NCI-H345 (cell line): ENCODE results near the gene ENOX1.

Experiments used
- DNase-seq: peaks from one replicate; lab custom pipeline; 2025; lab: John Stamatoyannopoulos, UW

The ENOX1 gene

DNA sequence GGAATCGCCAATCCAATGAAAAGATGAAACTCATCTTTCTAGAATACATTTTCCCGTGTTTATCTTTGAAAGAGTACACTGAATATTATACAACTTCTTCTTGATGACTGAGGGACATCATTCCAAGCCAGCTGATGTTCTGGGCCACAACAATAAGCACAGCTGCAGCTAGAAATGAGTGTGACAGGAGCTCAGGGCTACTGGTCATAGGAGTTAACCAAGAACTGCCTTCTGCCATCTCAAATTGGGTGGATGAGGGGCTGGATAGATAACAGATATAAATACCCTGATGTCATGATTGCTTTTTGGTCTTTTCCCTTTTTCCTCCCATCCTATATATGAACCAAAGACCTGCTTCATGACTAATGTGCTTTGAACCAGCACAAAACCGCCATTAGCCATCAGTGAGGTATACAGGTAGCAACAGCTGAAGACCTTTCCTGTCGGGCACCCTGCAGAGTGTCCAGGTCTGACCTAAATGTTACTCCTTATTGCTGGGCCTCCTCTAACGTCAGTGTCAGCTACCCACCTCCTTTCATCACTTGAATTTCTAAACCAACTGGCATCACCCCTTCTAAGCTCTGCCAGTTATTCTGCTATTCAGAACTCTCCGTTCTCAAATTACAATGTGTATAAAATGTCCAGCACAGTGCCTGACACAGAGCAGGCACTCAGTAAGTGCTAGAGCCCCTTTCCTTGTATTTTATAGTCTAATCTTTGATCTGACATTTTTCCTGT, 178.2 kb downstream of the ENOX1 start:
- DNase-seq, result no peak

GRCh38 chr13:43597599-43597945, 189.2 kb downstream of the ENOX1 start:
- no peak for DNase-seq

DNA sequence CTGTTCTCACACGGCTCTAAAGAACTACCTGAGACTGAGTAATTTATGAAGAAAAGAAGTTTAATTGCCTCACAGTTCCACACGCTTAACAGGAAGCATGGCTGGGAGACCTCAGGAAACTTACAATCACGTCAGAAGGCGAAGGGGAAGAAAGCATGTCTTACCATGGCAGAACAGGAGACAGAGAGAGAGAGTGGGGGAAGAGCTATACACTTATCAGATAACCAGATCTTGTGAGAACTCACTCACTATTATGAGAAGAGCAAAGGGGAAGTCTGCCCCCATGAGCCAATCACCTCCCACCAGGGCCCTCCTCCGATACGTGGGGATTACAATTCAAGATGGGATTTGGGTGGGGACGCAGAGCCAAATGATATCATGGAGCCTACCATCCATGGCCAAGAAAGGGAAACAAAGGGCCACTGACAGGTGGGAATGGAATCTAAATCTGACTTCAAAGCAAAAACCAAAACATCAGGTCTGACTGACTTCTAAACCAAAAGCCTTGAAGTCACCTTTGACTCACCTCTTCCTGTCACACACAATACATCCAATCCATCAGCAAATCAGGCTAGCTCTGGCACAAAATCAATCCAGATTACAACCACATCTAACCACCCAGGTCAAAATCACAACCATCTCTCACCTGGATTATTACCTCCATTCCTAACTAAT, 189.7 kb downstream of the ENOX1 start:
- no peak for DNase-seq

GRCh38 chr13:43596006-43596405, 190.8 kb downstream of the ENOX1 start:
- DNase-seq, result no peak

DNA sequence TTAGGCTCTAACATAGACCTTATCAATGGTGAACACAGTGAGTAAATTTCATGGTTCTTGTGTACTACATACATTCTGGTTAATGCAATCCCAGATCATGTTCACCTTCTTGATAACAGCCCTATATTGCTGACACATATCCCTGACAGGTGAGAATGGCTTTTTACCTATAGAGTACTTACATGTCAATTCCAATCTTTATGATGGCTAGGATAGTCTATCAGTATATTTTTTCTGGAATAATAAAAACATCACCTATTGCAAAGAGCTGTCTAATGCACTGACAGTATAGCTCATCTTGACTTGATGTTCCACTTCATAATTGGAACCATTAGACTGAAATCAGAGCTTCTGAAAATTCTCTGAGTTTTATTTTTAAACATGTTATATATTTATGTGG, 199.4 kb downstream of the ENOX1 start:
- DNase-seq, result no peak

- no peak for DNase-seq
Observed at GRCh38 chr13:43584751-43585150, 202.0 kb downstream of the ENOX1 start.

GRCh38 chr13:43583321-43583720, 203.5 kb downstream of the ENOX1 start:
- no peak for DNase-seq

- DNase-seq, result no peak
Observed at GRCh38 chr13:43580280-43580679, 206.5 kb downstream of the ENOX1 start.

- DNase-seq, result no peak
Observed at GRCh38 chr13:43579321-43579720, 207.5 kb downstream of the ENOX1 start.

DNA sequence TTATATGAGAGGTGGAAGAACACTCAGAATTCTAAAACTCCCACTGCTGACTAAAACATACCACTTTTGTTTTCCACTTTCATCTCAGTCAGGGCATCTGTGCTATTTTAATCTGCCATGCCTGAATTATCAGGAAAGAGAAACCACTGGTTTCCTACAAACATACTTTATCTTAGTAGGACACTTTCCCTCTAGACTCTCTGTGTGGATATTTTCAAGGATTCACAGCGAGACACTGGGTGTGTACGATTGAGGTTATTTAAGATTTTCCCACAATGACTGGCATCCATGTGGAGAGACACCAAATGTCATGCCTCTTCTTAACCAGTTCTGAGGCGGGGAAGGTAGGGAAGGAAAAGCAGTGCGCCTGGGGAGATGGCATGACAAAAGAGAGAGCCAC, 212.2 kb downstream of the ENOX1 start:
- no peak for DNase-seq

GRCh38 chr13:43573802-43574514, 212.8 kb downstream of the ENOX1 start:
- no peak for DNase-seq

DNA sequence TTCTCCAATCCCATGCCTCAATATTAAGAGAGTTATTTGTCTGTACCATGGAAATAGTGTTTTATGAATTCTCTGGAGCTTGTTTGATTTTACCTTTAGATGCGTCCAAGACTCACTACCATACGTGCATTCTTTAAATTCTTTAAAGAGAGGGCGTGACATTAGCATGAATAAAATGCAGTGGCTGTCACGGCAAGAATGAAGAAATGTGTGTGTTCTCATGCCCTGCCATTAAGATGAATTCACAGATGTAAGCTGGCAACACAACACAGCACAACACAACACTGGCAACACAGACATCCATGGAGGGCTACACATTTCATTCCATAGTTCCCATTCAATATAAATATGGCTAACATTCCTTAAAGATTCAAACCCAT, 213.4 kb downstream of the ENOX1 start:
- no peak for DNase-seq

- no peak for DNase-seq
Observed at GRCh38 chr13:43572656-43573360, 214.0 kb downstream of the ENOX1 start.

DNA sequence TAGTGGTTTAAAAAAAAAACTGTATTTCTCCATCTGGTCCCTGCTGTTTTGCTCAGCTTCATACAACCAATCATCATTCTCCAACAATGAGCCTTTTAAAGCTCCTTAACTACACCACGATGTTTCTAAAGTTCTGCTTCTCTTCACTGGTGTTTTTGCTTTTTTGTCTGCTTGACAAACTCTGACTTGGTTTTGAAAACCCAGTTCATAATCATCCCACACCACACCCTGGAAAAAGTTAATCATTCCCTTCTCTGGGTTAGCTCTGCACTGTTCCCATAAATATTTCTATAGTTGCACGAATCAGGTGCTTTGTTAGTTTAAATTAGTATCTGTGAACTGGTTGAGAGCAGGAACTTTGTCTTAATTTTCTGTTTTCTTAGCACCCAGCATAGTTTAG, 217.1 kb downstream of the ENOX1 start:
- DNase-seq, result no peak

DNA sequence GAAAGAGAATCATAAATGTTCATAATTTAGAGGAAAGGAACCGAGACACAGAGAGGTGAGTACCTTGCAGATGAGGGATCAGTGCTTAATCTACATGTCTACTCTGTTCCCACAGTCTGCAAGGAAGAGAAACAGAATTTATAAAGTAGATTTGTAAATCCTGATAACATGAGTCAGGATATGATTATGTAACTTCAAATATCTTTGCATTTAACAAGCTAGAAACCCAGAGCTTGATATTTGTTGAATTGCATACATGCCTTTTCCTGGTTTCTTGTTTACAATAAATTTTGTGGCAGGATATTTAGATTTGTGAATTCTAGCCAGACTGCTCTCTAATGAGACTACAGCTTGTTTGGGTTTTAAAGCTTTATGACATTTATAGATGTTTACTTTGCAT, 219.2 kb downstream of the ENOX1 start:
- no peak for DNase-seq

DNA sequence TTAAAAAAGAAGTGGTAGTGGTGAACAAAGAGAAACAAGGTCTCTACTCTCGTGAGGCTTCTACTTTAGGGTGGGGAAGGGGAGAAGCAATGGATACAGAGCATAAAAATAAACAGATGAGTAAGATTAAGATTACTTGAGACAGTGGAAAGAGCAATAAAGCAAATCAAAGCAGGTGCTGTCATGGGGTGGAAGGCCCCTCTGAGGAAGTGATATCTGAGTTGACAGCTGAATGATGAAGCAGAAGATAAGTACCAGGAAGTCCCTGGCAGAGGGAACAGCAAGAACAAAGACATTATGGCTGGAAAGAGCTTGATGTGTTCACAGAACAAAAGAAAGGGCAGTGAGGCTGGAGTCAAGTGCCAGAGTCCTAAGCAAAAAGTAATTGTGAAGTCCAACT, 221.8 kb downstream of the ENOX1 start:
- DNase-seq, result no peak

GRCh38 chr13:43561081-43561480, 225.7 kb downstream of the ENOX1 start:
- no peak for DNase-seq

DNA sequence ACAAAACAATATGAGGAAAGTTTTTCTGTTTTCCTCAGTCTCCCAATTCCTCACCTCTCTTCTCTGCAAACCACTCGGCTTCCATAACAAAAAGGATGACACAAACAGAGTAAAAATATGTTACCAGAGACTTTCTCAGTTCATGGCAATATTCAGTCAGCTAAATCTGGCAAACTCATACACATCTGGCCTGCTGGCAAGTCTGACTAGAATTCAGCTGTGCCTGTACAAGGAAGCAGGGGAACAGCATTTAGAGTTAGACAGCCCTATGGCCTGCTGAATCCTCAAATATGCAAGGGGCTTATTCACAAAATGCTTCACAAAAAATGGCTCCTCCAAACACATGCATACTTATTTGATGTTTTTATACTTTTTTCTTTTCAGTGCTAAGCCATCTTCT, 227.8 kb downstream of the ENOX1 start:
- DNase-seq, result no peak

DNA sequence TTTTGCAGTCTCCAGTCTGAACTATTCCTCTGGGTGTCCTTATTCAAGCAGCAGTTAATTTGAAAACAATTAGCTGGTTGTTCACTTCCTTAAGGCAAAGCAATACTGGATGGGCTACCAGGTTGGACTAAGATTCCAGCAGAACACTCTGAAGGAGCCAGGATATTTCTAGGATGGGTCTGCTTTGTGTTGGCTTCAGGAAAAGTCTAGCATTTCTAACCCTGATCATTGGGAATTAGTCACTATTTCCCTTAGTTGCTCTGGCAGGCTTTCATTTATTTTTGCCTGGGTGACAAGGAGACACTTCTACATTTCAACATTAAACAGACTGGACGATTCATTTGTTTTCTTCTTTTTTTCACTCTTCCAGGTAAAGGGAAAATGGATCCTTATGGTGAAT, 228.4 kb downstream of the ENOX1 start:
- DNase-seq, result no peak

DNA sequence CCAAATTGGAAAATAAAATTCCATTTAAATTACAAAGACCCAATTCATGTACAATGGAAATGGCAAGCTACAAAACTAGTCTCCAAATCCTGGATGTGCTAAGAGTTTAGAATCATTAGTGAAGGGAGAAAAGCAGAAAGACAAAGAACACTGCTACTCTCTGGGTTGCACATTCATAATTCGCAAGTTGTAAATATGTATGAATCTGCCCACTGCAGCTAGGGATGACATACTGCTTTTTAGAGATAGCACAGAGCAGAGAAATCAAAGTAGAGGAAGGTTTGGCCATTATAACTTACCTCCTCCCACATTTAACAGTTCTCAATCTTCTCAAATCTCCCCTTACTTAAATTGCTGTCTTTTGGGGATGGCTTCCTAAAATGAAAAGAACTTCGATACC, 231.1 kb downstream of the ENOX1 start:
- no peak for DNase-seq

DNA sequence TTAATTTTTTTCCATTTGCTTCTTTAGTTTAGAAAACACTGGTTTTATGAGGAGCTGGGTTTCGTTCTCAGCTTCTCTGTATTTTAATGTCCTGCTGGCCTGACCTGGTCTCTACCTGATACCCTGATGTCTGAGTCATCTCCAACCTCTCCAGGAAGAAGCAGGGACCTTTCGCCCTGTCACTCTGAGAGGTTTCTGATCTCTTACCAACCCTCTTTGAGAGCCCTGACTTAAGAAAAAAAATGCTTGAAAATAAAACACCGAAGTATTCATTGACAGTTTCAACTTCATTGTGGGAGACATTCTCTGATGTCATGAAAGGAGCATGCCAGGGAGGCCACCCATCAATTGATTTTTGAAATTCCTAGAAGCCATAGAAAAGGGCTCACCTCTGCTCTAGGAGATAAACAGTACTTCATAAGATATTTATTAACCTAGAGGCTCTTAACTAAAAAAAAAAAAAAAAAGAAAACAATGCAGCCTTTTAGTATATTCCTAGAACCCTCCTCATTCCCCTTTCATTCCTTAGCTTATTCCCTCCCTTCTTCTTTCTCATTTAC, 234.8 kb downstream of the ENOX1 start:
- DNase-seq, result no peak

- DNase-seq, result no peak
Observed at GRCh38 chr13:43546816-43547215, 240.0 kb downstream of the ENOX1 start.
